ENCODE data around the gene PLET1.

DNA sequence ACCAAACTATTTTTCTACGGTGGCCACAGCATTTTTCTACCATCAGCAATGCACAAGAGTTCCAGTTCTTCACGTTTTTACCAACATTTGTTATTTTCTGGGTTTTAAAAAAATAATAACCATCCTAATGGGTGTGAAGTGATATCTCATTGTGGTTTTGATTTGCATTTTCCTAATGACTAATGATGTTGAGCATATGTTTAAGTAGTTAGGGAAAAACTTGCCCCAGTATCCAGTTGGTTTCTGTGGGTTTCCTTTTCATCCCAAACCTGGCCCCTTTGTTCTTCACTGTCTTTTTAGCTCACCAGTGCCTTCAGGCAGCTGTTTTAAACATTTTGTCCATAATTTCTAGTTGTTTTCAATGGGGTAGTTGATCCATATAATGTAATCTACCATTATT is 49.1 kb downstream of the PLET1 start:
- TF ChIP-seq CTCF (IDR thresholded peaks at IDR 0.05; ENCODE audit: low read depth, low read length) (no peak), EZH2phosphoT487 (IDR thresholded peaks at IDR 0.05; ENCODE audit: low read depth) (no peak)
